GM21576 (cell line): ENCODE data around the gene AFM.

Experiments used
- ATAC-seq: cut with Tn5 transposase; IDR thresholded peaks from one replicate; pipeline ENCODE4 v1.9.1; 2021; ENCODE audit warnings: mild to moderate bottlenecking, moderate library complexity; ENCODE audit not compliant: unreplicated experiment

AFM gene

DNA sequence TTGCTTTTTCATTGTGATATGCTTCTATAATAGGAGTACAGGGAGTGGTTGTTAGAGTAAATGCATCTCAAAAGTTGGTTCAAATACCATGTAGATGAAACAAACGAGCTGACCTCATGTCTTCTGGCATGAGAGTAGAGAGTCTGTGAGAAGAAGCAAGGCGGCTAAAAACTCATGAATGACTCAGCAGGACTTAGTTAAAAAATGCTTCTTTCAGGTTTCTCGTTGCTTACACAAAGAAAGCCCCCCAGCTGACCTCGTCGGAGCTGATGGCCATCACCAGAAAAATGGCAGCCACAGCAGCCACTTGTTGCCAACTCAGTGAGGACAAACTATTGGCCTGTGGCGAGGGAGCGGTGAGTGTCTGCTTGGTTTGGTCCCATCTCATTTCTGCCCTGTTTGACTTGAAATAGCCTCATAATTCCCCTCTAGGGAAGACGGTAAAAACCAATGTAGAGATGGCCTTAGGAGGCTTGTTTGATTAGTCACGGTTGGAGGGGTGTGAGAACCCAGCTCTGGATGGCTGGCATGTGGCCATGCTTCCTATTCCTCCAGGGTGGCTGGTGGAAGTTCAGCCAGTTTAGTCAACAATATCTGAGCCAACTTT, 31.0 kb upstream of the AFM start:
- ATAC-seq = no peak

DNA sequence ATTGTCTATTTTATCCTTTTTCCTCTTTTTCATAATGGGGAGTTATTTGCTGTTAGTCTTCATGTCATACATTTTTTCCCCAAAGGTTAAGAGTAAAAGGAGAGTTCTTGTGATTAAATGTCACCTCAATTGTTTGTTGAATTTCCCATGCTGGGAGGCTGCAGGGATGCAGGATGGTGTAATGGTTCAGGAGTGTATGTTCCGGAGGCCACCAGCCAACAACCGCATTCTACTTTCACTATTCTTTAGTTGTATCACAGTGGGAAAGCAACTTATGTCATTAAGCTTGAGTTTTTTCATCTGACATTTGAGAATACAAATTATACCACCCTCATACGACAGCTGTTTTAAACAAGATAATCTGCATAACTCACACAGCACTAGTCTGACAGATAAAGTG, 30.1 kb upstream of the AFM start:
- no peak for ATAC-seq

DNA sequence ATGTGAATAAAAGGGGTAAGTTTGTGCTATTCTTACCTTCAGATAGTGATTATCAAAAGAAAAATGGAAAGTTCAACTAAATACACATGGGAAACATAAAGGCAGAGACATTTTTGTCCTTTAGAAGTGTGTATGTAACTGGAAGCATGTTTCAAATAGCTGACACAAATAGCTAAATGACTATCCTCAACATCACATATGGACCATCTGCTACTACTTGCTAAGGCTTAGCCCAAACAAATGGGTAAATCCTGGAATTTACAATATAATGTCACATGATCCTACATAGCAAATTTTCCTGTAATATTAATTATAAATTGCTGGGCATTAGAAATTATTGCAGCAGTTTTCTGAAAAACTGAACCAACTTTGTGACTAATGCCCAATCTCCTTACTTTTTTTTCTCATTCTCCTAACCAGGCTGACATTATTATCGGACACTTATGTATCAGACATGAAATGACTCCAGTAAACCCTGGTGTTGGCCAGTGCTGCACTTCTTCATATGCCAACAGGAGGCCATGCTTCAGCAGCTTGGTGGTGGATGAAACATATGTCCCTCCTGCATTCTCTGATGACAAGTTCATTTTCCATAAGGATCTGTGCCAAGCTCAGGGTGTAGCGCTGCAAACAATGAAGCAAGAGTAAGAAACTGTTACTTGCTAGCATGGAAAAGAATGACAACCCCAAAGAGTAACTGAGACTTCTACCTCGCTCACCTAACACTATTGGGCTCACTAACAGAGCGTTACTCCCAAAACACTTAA, 29.4 kb upstream of the AFM start:
- no peak for ATAC-seq

DNA sequence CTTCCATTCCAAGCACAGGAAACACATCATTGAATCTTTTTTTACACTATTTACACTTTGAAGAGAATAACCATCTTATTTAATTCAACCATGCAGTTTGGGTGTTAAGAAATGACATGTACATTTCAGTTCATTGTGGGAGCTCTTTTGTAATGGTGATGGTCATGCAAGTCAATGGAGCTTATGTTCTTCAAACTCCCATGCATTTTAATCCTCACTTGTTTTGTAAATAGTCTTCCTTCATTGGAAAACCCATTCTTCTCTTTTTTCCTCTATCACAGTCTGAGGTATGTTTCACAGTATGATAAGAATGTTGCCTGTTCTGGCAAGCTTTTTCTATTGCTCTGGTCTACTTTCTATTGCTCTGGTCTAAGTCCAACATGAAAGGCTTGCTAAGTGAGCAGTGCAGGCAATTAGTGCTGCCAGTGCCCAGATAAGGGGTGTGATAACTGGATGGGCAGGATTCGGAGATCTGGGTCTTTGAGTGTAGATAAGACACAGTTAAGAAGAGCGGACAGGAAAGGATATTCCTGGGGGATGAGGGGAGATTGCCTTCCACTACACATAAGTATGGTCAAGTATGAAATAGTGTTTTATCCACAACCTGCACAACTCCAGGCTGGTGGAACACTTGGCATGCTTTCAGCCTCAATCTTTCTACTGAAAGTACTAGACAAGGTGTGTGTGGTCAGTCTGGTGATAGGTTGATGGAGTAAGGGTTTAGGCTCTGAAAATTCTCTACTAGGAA, 28.4 kb upstream of the AFM start:
- ATAC-seq = no peak

DNA sequence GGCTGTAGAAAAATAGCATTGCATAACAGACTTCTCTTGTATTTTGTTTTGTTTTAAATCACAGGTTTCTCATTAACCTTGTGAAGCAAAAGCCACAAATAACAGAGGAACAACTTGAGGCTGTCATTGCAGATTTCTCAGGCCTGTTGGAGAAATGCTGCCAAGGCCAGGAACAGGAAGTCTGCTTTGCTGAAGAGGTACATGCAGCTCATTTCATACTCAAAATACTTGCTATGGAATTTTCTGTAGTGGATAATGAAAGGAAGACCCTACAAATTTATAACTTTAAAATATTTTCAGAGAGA, 27.9 kb upstream of the AFM start:
- no peak for ATAC-seq

DNA sequence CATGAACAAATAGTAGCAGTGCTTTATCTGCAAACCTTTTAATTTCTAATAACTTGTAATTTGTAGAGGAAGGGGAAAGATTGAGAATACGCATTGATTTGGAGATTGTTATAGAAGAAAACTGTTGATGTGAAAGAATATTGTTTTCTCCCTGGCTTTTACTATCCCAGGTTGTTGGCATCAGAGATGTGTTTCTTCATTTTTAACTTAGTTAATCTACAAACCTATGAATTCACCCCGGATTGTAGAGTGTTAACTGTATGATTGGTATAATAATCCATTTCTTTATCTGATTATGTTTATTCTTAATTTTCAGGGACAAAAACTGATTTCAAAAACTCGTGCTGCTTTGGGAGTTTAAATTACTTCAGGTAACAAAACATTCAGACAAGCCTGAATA, 26.6 kb upstream of the AFM start:
- ATAC-seq = no peak

DNA sequence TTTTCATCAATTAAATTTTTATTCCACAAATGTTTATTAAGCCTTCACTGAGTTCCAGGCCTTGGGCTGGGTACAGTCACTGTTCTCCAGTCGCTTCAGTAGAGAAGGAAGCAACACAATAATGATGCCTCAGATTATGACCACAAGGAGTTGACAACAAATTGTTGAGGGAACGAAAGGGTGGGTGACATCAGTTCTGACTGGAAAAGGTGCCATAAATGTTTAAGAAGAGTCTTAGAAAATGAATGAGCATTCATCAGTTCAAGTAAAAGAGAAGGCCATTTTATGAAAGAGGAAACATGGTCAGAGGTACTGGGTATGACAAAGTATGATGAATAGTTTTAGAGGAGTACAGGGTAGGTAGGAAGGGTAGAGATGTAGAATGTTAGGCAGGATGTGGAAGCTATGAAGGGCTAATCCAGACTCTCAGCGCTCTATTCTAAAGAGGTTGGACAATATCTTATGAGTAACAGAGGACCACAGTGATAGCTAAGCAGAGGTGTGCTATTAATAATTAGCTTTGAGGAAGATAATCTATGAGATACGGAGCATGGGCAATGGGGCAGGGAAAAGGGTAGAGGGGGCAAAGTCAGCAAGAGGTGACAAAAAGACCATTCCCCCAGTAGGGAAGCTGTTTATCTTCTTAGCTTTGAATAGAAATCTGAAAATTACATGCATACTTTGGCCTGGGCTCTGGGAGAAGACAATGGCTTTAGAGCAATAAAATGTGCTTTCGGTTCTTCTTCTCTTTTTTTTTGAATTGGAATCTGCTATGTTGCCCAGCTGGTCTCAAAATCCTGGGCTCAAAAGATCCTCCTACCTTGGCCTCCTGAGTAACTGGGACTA, 25.1 kb upstream of the AFM start:
- no peak for ATAC-seq

DNA sequence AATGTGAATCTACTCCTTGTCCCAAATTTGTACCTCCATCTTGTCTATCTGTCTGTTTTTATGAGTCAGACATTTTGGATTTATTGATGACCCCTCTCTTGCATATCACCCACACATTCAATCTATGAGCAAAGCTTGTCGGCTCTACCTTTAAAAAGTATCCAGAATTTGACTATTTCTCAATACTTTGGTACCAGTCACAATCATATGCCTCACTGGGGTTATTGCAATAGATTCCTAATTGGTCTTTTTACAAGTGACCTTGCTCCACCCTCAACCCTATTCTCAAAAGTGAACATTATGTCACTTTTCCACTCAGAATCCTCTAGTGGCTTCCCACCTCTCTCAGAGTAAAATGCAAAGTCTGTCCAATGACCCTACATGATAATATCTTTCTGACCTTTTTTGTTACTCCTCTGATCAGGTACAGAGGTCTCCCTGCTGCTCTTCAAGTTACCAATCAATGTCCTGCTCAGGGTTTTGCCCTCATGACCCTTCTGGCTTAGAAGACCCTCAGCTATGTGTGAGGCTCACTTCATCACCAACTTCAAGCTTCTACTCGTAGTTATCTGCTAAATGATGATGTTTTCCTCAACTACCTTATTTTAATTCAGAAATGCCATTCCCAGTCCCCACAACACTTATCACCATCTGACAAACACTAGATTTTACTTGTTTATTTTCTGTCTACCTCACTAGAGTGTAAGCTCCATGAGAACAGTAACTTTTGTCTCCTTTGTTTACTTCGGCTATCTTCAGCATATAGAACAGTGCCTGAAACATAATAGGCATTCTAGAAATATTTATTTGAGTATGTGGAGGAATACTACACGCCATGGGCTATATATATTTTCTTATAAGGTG, 23.1 kb upstream of the AFM start:
- no peak for ATAC-seq

DNA sequence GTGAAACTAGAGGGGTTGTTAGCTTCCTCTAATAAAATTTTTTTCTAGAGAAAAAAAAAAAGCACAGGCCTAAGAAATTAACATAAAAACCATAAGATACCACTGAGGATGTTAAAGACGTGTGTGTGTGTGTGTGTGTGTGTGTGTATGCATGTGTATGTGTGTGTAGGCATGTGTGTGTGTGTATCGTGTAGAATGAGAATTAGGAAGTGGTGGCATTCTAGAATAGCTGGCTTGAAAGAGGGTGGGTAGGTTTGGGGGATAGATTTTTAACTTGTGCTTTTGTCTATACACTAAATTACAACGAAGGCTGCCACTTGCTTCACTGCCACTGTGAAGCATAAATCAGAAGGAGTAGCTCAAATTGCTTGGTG, 22.5 kb upstream of the AFM start:
- ATAC-seq = no peak

DNA sequence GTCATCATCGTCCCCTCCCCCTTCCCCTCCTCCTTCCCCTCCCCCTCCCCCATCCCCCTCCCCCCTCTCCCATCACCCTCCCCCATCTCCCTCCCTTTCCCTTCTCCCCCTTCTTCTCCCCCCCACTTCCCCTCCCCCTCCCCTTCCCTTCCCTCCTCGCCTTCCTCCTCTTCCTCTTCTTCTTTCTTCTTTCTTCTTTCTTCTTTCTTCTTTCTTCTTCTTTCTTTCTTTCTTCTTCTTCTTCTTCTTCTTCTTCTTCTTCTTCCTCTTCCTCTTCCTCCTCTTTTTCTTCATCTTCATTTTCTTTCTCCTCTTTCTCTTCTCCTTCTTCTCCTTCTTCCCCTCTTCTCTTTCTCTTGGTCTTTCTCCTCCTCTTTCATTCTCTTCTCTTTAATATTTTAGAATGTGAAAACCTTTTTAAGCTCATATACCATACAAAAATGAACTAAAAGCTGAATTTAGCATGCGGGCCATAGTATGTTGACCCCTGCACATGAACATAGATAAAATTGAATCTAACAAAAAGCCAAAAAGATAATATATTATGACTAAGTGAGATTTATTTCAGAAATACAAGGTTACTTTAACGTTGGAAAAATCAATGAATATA, 20.5 kb upstream of the AFM start:
- ATAC-seq = no peak

DNA sequence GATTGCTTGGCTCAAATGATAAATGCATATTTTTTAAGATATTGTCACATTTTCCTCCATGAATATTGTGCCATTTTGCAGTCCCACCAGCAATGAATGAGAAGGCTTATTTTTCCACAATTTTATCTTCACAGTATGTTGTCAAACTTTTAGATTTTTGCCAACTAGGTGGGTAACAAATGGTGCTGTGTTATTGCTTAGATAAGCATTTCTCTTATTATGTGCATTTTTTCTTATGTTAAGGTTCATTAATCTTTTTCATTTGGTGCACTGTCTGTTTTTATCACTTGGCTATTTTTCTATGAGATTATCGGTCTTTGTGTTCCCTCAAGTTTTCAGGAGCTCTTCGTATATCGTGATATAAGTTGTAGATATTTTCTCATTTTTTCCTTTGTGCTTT, 13.4 kb upstream of the AFM start:
- no peak for ATAC-seq

DNA sequence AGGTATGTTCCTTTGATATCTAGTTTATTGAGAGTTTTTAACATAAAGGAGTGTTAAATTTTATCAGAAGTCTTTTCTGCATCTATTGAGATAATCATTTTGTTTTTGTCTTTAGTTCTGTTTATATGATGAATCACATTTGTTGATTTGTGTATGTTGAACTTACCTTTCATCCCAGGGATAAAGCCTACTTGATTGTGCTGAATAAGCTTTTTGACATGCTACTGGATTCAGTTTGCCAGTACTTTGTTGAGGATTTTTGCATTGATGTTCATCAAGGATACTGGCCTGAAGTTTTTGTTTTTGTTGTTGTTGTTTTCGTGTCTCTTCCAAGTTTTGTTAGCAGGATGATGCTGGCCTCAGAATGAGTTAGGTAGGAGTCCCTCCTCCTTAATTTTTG, 10.8 kb upstream of the AFM start:
- no peak for ATAC-seq

DNA sequence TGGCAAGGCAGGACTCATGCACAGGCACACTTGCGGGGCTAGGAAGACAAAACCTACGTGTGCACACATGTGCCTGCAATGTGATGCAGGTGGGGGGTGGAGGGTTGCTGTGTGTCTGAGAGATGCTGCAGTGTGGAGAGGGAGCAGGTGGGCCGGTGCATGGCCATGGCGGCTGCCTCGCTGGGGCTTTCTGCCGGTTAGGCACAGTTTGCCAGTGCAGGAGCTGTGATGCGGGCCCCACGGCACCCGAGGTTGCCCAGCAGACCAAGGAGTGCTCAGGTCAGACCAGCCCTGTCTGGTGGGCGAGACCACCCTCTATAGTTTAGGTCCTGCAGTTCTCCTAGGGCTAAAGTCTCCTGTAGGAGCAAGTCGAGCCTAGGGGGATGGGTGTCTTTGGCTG, 4.4 kb upstream of the AFM start:
- ATAC-seq = no peak

DNA sequence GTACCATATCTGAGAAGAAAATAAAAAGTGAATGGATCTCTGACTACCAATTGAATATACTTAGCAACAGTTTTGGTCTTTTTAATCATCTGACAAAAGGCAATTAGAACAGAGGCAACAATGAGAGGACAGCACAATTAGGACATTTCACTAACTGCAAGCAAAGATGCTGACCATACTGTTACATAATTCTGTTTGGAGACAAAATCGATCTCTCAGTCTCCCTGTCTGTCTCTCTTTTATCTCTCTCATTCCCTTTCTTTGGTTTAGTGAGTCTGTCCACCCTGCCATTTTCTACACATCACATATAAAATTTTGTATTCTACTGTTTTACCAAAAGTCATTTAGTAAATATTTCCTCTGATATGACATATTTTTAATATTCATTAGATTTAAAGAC, 2.2 kb upstream of the AFM start:
- ATAC-seq = no peak

DNA sequence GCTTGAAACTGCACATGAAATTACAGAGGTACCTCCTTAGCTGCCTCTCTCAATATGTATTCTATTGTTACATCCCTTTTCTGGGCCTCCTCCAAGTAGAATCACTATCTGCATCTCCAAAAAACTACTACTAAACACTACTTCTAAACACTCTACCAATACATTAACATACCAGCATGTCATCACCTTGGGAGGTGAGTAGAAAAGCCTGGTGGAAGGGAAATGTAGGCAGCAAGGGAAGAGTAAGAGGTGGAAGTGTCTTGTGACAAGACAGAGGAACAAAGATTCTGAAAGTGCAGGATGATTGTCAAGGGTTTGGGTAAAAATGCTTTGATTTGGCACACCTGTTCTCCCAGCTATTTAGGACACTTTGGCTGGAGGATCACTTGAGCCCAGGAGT, 3.5 kb downstream of the AFM start:
- ATAC-seq = no peak

DNA sequence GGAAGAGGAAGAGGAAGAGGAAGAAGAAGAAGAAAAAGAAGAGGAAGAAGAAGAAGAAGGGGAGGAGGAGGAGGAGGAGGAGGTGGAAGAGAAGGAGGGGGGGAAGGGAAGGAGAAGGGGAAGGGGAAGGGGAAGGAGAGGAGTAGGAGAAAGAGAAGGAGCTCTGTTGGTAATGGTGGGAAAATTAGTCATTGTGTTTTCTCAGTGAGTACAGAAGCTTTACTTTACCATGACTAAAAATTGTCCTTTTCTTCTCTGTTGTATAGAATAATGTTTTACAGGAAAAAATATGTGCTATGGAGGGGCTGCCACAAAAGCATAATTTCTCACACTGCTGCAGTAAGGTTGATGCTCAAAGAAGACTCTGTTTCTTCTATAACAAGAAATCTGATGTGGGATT, 4.1 kb downstream of the AFM start:
- no peak for ATAC-seq

DNA sequence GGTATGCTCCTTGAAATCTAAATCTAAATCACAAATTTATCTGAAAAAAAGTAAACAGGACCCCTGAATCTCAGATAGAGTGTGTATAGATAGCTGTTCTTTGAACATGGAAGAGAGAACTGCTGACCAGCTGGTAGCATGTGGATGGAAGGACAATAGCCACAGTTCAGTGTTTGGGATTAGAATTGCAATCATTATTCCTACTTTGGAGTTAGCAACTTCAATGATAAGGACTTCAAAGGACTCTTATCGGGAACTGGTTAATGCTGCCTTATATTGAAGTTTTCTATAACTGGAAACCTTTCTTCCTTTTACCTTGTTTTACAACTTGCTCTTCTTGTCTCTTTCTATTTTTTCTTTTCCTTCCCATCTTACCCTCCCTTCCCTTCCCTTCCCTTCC, 5.0 kb downstream of the AFM start:
- ATAC-seq = no peak

DNA sequence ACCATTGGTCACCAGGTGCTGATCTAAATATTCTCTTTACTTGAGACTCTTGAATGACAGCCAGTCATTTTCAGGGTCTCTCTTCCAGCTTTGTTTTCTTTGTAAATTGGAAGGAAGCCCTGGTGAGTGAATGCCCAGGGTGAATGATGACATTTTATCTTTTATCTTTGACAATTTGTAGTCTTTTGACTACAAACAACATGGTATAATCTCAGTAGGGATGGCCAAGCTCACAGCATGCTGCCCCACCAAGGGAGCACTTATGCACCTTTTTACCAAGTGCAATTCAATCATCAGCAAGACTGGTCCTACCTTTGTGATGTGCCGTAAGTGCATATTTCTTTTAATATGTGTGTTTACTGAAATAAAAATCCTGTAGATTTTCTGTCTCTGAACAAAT, 5.7 kb downstream of the AFM start:
- no peak for ATAC-seq

DNA sequence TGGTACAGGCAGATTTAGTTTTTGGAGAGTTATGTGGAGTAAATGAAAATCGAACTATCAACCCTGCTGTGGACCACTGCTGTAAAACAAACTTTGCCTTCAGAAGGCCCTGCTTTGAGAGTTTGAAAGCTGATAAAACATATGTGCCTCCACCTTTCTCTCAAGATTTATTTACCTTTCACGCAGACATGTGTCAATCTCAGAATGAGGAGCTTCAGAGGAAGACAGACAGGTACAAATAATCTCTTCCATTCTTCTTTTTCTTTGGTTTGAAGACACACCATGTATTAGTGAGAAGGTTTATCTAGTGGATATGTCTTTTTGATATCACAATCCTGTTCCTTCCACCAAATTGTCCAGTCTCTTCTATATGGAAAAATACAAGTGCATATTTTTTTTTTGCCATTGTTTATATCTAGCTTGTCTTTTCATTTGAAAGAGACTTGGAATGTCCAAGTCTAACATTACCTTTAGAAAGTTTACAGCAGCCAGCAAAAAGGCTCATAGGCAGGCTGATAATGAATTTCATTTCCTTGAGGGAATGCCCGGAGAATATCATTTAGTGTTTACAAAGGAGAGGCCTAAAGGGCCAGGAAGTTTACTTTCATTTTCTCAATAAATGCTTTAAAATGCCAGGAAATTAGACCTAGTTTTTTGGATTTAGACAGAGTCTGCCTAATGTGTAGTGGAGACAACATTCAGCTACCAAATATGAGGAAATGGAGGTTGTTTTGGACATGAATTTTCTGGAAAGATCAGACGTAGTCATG, 18.6 kb downstream of the AFM start:
- no peak for ATAC-seq
